HepG2 (cell line): ENCODE results near the gene PTPN12.

Source experiments
- AHR ChIP-seq: IDR thresholded peaks from 2 replicates; pipeline ENCODE4 v1.6.1; 2018; ENCODE audit warnings: missing genetic modification reagents, missing compliant biosample characterization
- CREB1 ChIP-seq, 2 experiments: fragments of 450-650 bp in 1 of 2; IDR thresholded peaks; 2 replicates each; pipeline ENCODE4 v1.6.1; 2016 to 2017; ENCODE audit warnings: control low read depth in 1 of 2, mild to moderate bottlenecking in 1 of 2, missing compliant biosample characterization in 1 of 2, missing genetic modification characterization in 1 of 2
- CTCF ChIP-seq: sonication (generic); formaldehyde crosslinking; IDR thresholded peaks from 2 replicates; pipeline ENCODE4 v1.5.0; 2020; ENCODE audit warnings: mild to moderate bottlenecking, missing genetic modification reagents, moderate library complexity
- EZH2 ChIP-seq: conservative IDR thresholded peaks from 2 replicates; pipeline ENCODE4 v1.6.1; 2012; ENCODE audit warnings: mild to moderate bottlenecking, low read depth, low read length, moderate library complexity
- GTF2F1 ChIP-seq: fragments of 150-350 bp; IDR thresholded peaks from 2 replicates; pipeline ENCODE4 v1.6.1; 2014; ENCODE audit warnings: low read length
- POLR2AphosphoS5 ChIP-seq: IDR thresholded peaks from 2 replicates; pipeline ENCODE4 v1.6.1; 2012; ENCODE audit warnings: low read depth, low read length
- REST ChIP-seq, 2 experiments: IDR thresholded peaks; 2 replicates each; pipeline ENCODE4 v1.6.1; 2011 to 2012; ENCODE audit warnings: low read length in 2 of 2, borderline replicate concordance in 1 of 2, low read depth in 1 of 2, mild to moderate bottlenecking in 1 of 2, moderate library complexity in 1 of 2
- SOX5 ChIP-seq: IDR thresholded peaks from 2 replicates; pipeline ENCODE4 v1.6.1; 2016; ENCODE audit warnings: borderline replicate concordance
- SP1 ChIP-seq, 2 experiments: fragments of 450-650 bp in 1 of 2; sonication (generic) in 1 of 2; formaldehyde crosslinking in 1 of 2; IDR thresholded peaks; 2 replicates each; pipeline versions ENCODE4 v1.4.0 to v1.6.1; 2016 to 2020; ENCODE audit warnings: missing genetic modification reagents in 1 of 2
- SRSF4 ChIP-seq: fragments of 200-400 bp; formaldehyde crosslinking; IDR thresholded peaks from one replicate; pipeline ENCODE4 v1.6.1; 2018; ENCODE audit warnings: mild to moderate bottlenecking, low read depth, low read length, moderate library complexity; ENCODE audit not compliant: poor library complexity, severe bottlenecking
- ZBED4 ChIP-seq: sonication (generic); formaldehyde crosslinking; IDR thresholded peaks from 2 replicates; pipeline ENCODE4 v1.4.0; 2020; ENCODE audit warnings: missing genetic modification reagents, borderline replicate concordance
- ZFP91 ChIP-seq: sonication (generic); formaldehyde crosslinking; IDR thresholded peaks from 2 replicates; pipeline ENCODE4 v1.9.0; 2022; ENCODE audit warnings: missing genetic modification reagents, mild to moderate bottlenecking, borderline replicate concordance
- ZNF136 ChIP-seq: sonication (generic); formaldehyde crosslinking; IDR thresholded peaks from 2 replicates; pipeline ENCODE4 v1.8.1; 2022; ENCODE audit warnings: low read depth, mild to moderate bottlenecking, moderate library complexity, missing genetic modification reagents
- ZNF317 ChIP-seq: sonication (generic); formaldehyde crosslinking; IDR thresholded peaks from 2 replicates; pipeline ENCODE4 v1.5.0; 2020; ENCODE audit warnings: mild to moderate bottlenecking, missing genetic modification reagents

- TF ChIP-seq ZNF136 (CRISPR knock-in tag) (no peak), SP1 (IDR thresholded peaks at IDR 0.05) (no peak), SP1 (CRISPR knock-in tag; IDR thresholded peaks at IDR 0.05) (no peak), CTCF (no peak), SRSF4 (no peak), AHR (CRISPR knock-in tag) (no peak), EZH2 (no peak), REST (IDR thresholded peaks at IDR 0.05; ENCODE audit: borderline replicate concordance in 1 of 2, low read depth in 1 of 2, low read length in 2 of 2) (no peak), ZNF317 (CRISPR knock-in tag) (no peak), SOX5 (CRISPR knock-in tag) (no peak), ZBED4 (CRISPR knock-in tag) (no peak), POLR2AphosphoS5 (no peak), GTF2F1 (no peak), ZFP91 (no peak), CREB1 (IDR thresholded peaks at IDR 0.05) (no peak), CREB1 (CRISPR knock-in tag; IDR thresholded peaks at IDR 0.05) (no peak)
These were observed 26.2 kb downstream of the PTPN12 start for GRCh38 chr7:77563275-77563674.
